ENCODE measurements around the gene FTO.

GRCh38 chr16:53946746-53947386, 242.9 kb downstream of the FTO start:
- TF ChIP-seq CTCF (IDR thresholded peaks at IDR 0.05) (no peak), POLR2AphosphoS5 (IDR thresholded peaks at IDR 0.05) (no peak)

Measured in prostate gland (tissue), 2 donors.